B cell (primary cell): Measurements from ENCODE around the gene LRRC4C. TPM values are rescaled to one million over a fixed set of nuclear protein-coding genes. Genes with fewer than 3 reads are reported as not detected.

Experiments used
- ATAC-seq: fragments of 200-7000 bp; cut with Tn5 transposase; one replicate; pipeline ENCODE4 v1.10.0; 2021; ENCODE audit warnings: low read depth, mild to moderate bottlenecking, moderate number of reproducible peaks, moderate library complexity
- CTCF ChIA-PET: fragments of 350-600 bp; sonication (Branson Sonifier 250); formaldehyde crosslinking; loops from one replicate; lab custom pipeline; 2021; ENCODE audit warnings: antibody characterized with exemption, inconsistent platforms; lab: Charles Lee
- POLR2A ChIA-PET: fragments of 350-600 bp; sonication (Branson Sonifier 250); formaldehyde crosslinking; loops from one replicate; lab custom pipeline; 2021; ENCODE audit warnings: antibody characterized with exemption; lab: Charles Lee
- DNase-seq: peaks from one replicate; pipeline ENCODE4 v3.0.0; 2013
- H2AFZ ChIP-seq: 2 replicates; pipeline ENCODE4 v1.6.1; 2012; ENCODE audit warnings: mild to moderate bottlenecking, low read depth, low read length; ENCODE audit not compliant: insufficient read depth, poor library complexity, severe bottlenecking
- H3K27ac ChIP-seq, 2 donors: 1 replicate in 1 of 2; 2 replicates in 1 of 2; pipeline ENCODE4 v1.5.1; 2012 to 2013; ENCODE audit warnings: low read length in 2 of 2, mild to moderate bottlenecking in 2 of 2, moderate library complexity in 1 of 2
- H3K27me3 ChIP-seq, 4 experiments: fragments of 200-600 bp in 1 of 4; sonication (generic) in 1 of 4; replicated peaks in 1 of 4; 1 replicate in 2 of 4; 2 replicates in 2 of 4; pipeline versions ENCODE4 v1.6.1 to v1.7.0; 2013 to 2016; ENCODE audit warnings: low read length in 3 of 4, mild to moderate bottlenecking in 2 of 4, mixed read lengths in 1 of 4, moderate library complexity in 1 of 4; ENCODE audit not compliant: insufficient read depth in 4 of 4, control insufficient read depth in 3 of 4; ENCODE audit errors: control extremely low read depth in 1 of 4
- H3K36me3 ChIP-seq, 2 experiments: replicated peaks in 1 of 2; 1 replicate in 1 of 2; 2 replicates in 1 of 2; pipeline versions ENCODE4 v1.6.1 to v1.7.1; 2013; ENCODE audit warnings: low read length in 1 of 2; ENCODE audit not compliant: insufficient read depth in 2 of 2, control insufficient read depth in 1 of 2; ENCODE audit errors: control extremely low read depth in 1 of 2, extremely low read depth in 1 of 2
- H3K4me1 ChIP-seq, 2 donors: fragments of 200-600 bp in 1 of 2; sonication (generic) in 1 of 2; 1 replicate in 1 of 2; 2 replicates in 1 of 2; pipeline versions ENCODE4 v1.5.1 to v1.6.1; 2013 to 2017; ENCODE audit warnings: low read length in 2 of 2; ENCODE audit not compliant: control insufficient read depth in 2 of 2, insufficient read depth in 2 of 2
- H3K4me2 ChIP-seq: replicated peaks from 2 replicates; pipeline ENCODE3; 2012; ENCODE audit warnings: mild to moderate bottlenecking, low read depth, low read length; ENCODE audit not compliant: poor library complexity, severe bottlenecking
- H3K4me3 ChIP-seq, 5 experiments: fragments of 200-600 bp in 1 of 5; sonication (generic) in 1 of 5; 1 replicate in 3 of 5; 2 replicates in 2 of 5; pipeline versions ENCODE4 v1.5.1 to v1.7.0; 2011 to 2016; ENCODE audit warnings: low read length in 4 of 5, mild to moderate bottlenecking in 4 of 5, low read depth in 2 of 5, control low read depth in 1 of 5, moderate library complexity in 1 of 5; ENCODE audit not compliant: insufficient read depth in 1 of 5; ENCODE audit errors: control extremely low read depth in 1 of 5, extremely low read depth in 1 of 5
- H3K79me2 ChIP-seq: fragments of 200-600 bp; sonication (generic); one replicate; pipeline ENCODE4 v1.6.0; 2016; ENCODE audit warnings: low read length; ENCODE audit not compliant: control insufficient read depth, insufficient read depth
- H3K9ac ChIP-seq: fragments of 200-600 bp; sonication (generic); 2 replicates; pipeline ENCODE4 v1.6.1; 2017; ENCODE audit warnings: mild to moderate bottlenecking, low read length, moderate library complexity
- H3K9me3 ChIP-seq, 3 donors: one replicate each; pipeline versions ENCODE4 v1.6.1 to v1.7.1; 2013; ENCODE audit warnings: low read length in 2 of 3; ENCODE audit not compliant: control insufficient read depth in 2 of 3, insufficient read depth in 1 of 3; ENCODE audit errors: control extremely low read depth in 1 of 3
- H4K20me1 ChIP-seq: 2 replicates; pipeline ENCODE4 v1.6.0; 2012; ENCODE audit warnings: mild to moderate bottlenecking, low read length; ENCODE audit not compliant: insufficient read depth, control insufficient read depth, poor library complexity, severe bottlenecking
- H3K27ac Mint-ChIP-seq: one replicate; pipeline ENCODE4 v1.8.0; 2021; ENCODE audit warnings: mixed read lengths
- H3K27me3 Mint-ChIP-seq: one replicate; pipeline ENCODE4 v1.8.0; 2021; ENCODE audit warnings: mixed read lengths
- H3K4me1 Mint-ChIP-seq: one replicate; pipeline ENCODE4 v1.8.0; 2021; ENCODE audit warnings: mixed read lengths
- H3K4me3 Mint-ChIP-seq: one replicate; pipeline ENCODE4 v1.8.0; 2021; ENCODE audit warnings: mixed read lengths
- H3K9me3 Mint-ChIP-seq: one replicate; pipeline ENCODE4 v1.8.0; 2022; ENCODE audit warnings: mixed read lengths; ENCODE audit not compliant: insufficient read depth
- CTCF ChIP-seq: fragments of 200-600 bp; IDR thresholded peaks from one replicate; pipeline ENCODE4 v1.8.0; 2022; ENCODE audit warnings: antibody characterized with exemption, mild to moderate bottlenecking
- EZH2 ChIP-seq: IDR thresholded peaks from 2 replicates; pipeline ENCODE4 v1.6.1; 2012; ENCODE audit warnings: borderline replicate concordance, low read depth, mild to moderate bottlenecking, moderate library complexity, low read length; ENCODE audit not compliant: insufficient read depth, poor library complexity, severe bottlenecking
- WGBS: methylation state at CpG from one replicate; pipeline ENCODE4 v1.1.5; 2013; ENCODE audit warnings: missing lambda C conversion rate; ENCODE audit not compliant: insufficient coverage; 5-methylcytosine and 5-hydroxymethylcytosine counted together
- intact Hi-C: fragments of 100-400 bp; cut with micrococcal nuclease; formaldehyde crosslinking; loops from one replicate; pipeline ENCODE4 v1.10.0; 2022
- polyA plus RNA-seq: library from polyadenylated mRNA; depleted of rRNA; stranded (reverse); fragments of >200 nt; gene quantifications from 2 replicates; pipeline ENCODE4 v1.2.3, GENCODE V29; 2012
- total RNA-seq, 2 donors: library from RNA; stranded (reverse); fragments of 120-200 nt in 1 of 2; gene quantifications; 1 replicate in 1 of 2; 2 replicates in 1 of 2; pipeline versions ENCODE4 v1.2.3 to v1.2.4, GENCODE V29; 2013 to 2022

The LRRC4C gene
- total and polyA plus RNA-seq, 2 donors (not counting 1 experiment from before 2014, with no cell fraction given), result 0.57 TPM; not detected in 1

GRCh38 chr11:41119484-41119883, 340.0 kb downstream of the LRRC4C start:
- H3K4me1 Mint-ChIP-seq, result no peaks in the 10 kb centered on the region
- no peak overlapping the region for H3K4me3 Mint-ChIP-seq
- Histone ChIP-seq H3K9ac (no peak overlapping the region), H3K4me2 (no peak overlapping the region), H3K4me3 (no peak overlapping the region), H3K27me3 (no peaks in the 10 kb centered on the region), H3K36me3 (no peaks in the 10 kb centered on the region), H2AFZ (no peak overlapping the region), H3K4me1 (no peaks in the 10 kb centered on the region), H3K9me3 (no peaks in the 10 kb centered on the region), H4K20me1 (no peaks in the 10 kb centered on the region), H3K27ac (no peak overlapping the region), H3K79me2 (no peaks in the 10 kb centered on the region)
- intact Hi-C loops, result no loop called here
- DNase-seq, result no peak
- ChIA-PET POLR2A (no interaction called here), CTCF (no interaction called here)
- no peaks in the 10 kb centered on the region for H3K9me3 Mint-ChIP-seq
- no peak overlapping the region for H3K27ac Mint-ChIP-seq
- no CpG with 5 or more reads among the region's 2 CpGs for WGBS
- H3K27me3 Mint-ChIP-seq, result no peaks in the 10 kb centered on the region
- no peak for TF ChIP-seq CTCF
- no peak for TF ChIP-seq EZH2
- no peak for ATAC-seq

- CTCF ChIA-PET, result no interaction called here
These were observed 340.9 kb downstream of the LRRC4C start for GRCh38 chr11:41118521-41118920.

More at GRCh38 chr11:41118521-41118920, 340.9 kb downstream of the LRRC4C start:
- Mint-ChIP-seq H3K4me1 (no peaks in the 10 kb centered on the region), H3K27me3 (no peaks in the 10 kb centered on the region), H3K9me3 (no peaks in the 10 kb centered on the region), H3K4me3 (no peak overlapping the region), H3K27ac (no peak overlapping the region)
- no peak for ATAC-seq
- H3K79me2 ChIP-seq, result no peaks in the 10 kb centered on the region
- H3K4me2 ChIP-seq, result no peak overlapping the region
- no peaks in the 10 kb centered on the region for H4K20me1 ChIP-seq
- no peaks in the 10 kb centered on the region for H3K27me3 ChIP-seq
- POLR2A ChIA-PET, result no interaction called here
- no peak for TF ChIP-seq CTCF
- no peak for TF ChIP-seq EZH2
- no peak overlapping the region for H3K4me3 ChIP-seq
- no peak for DNase-seq
- no peak overlapping the region for H3K27ac ChIP-seq
- H3K9me3 ChIP-seq, result no peaks in the 10 kb centered on the region
- intact Hi-C loops, result no loop called here
- H3K9ac ChIP-seq, result no peak overlapping the region
- no peak overlapping the region for H2AFZ ChIP-seq
- WGBS, result 83% methylated on average over 2 of the region's 2 CpGs
- no peaks in the 10 kb centered on the region for H3K4me1 ChIP-seq
- H3K36me3 ChIP-seq, result no peaks in the 10 kb centered on the region
